PFSK-1 (cell line): ENCODE measurements around the gene SPAG5.

Experiments
- SIN3A ChIP-seq: IDR thresholded peaks from 2 replicates; pipeline ENCODE4 v1.6.1; 2012; ENCODE audit warnings: mild to moderate bottlenecking, low read length, moderate library complexity, borderline replicate concordance; ENCODE audit not compliant: insufficient read depth
- TF ChIP-seq, protein P1 (sequence below), 2 experiments: IDR thresholded peaks; 2 replicates each; pipeline versions ENCODE4 v1.6.1 to v1.8.0; 2011 to 2012; ENCODE audit warnings: low read depth in 2 of 2, low read length in 2 of 2, control low read depth in 1 of 2, inconsistent platforms in 1 of 2, mild to moderate bottlenecking in 1 of 2, moderate library complexity in 1 of 2; ENCODE audit not compliant: insufficient read depth in 1 of 2

DNA sequence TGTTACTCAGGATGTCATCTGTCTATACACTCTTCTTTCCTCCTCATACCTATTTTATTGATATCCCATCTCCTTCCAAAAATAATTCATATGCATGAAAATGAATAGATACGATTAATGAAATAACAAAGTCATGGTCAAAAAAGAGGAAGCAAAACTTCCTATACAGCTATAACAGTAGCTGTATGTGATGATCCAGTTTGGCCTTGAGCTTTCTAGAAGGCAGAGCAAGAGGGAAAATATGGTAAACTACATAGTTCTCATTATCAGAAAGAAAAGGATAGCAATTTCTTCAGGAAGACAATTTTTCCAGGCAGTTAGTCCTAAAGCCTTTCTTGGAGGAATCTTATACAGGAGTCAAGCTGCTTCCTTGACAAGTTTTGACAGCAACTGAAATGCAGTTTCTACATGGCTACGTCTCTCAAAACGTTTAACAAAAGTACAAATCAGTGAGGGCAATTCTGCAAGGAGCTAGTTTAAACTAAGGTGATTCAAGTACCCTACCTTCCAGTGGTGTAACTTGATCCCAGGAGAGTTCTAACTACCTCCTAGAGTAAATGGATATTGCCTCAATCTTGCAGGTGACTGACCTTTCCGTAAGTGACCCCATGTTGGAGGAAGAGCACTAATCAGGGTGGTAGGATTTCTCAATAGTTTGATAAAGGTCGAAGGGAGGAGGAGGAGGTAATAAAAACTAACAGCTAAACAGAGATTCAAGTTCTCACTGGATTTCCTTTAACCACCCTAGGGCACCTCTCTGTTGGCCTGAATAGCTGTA lies 1.0 kb downstream of the SPAG5 start:
- TF ChIP-seq SIN3A, result no peak
- TF ChIP-seq, protein P1, sequence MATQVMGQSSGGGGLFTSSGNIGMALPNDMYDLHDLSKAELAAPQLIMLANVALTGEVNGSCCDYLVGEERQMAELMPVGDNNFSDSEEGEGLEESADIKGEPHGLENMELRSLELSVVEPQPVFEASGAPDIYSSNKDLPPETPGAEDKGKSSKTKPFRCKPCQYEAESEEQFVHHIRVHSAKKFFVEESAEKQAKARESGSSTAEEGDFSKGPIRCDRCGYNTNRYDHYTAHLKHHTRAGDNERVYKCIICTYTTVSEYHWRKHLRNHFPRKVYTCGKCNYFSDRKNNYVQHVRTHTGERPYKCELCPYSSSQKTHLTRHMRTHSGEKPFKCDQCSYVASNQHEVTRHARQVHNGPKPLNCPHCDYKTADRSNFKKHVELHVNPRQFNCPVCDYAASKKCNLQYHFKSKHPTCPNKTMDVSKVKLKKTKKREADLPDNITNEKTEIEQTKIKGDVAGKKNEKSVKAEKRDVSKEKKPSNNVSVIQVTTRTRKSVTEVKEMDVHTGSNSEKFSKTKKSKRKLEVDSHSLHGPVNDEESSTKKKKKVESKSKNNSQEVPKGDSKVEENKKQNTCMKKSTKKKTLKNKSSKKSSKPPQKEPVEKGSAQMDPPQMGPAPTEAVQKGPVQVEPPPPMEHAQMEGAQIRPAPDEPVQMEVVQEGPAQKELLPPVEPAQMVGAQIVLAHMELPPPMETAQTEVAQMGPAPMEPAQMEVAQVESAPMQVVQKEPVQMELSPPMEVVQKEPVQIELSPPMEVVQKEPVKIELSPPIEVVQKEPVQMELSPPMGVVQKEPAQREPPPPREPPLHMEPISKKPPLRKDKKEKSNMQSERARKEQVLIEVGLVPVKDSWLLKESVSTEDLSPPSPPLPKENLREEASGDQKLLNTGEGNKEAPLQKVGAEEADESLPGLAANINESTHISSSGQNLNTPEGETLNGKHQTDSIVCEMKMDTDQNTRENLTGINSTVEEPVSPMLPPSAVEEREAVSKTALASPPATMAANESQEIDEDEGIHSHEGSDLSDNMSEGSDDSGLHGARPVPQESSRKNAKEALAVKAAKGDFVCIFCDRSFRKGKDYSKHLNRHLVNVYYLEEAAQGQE (IDR thresholded peaks at IDR 0.05; ENCODE audit: insufficient read depth in 1 of 2, low read depth in 2 of 2, low read length in 2 of 2), result no peak
